GM10266 (cell line): ENCODE measurements around the gene H1-8.

Experiments
- DNase-seq: peaks from one replicate; pipeline ENCODE4 v3.0.0; 2012; ENCODE audit errors: extremely low spot score
- CTCF ChIP-seq: IDR thresholded peaks from 2 replicates; pipeline ENCODE4 v1.5.1; 2012; ENCODE audit warnings: mild to moderate bottlenecking, low read depth; ENCODE audit not compliant: control insufficient read depth, insufficient read depth; ENCODE audit errors: missing control alignments

The H1-8 gene

DNA sequence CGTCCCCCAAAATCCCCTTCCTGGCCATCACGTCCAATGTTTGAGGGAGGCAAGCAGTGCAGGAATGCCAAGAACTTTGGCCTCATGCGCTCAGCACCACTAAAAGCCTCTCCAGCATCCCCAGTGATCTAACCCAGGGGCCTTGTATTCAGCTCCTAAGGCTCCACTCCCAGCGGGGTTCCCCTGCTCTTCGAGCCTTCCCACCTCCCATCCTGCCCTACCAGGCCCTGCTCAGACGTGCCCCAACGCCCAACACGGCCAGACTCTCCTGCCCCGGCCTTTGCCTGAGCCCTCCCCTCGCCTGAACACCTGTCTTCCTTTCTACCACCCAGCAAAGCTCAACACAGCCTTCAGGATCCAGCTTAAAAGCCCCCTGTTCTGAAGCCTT is 33.0 kb downstream of the H1-8 start:
- TF ChIP-seq CTCF: no peak
- no peak for DNase-seq

- peak; percentile 59 for DNase-seq
- TF ChIP-seq CTCF: no peak
Measured at GRCh38 chr3:129576514-129577352, 33.8 kb downstream of the H1-8 start.

DNA sequence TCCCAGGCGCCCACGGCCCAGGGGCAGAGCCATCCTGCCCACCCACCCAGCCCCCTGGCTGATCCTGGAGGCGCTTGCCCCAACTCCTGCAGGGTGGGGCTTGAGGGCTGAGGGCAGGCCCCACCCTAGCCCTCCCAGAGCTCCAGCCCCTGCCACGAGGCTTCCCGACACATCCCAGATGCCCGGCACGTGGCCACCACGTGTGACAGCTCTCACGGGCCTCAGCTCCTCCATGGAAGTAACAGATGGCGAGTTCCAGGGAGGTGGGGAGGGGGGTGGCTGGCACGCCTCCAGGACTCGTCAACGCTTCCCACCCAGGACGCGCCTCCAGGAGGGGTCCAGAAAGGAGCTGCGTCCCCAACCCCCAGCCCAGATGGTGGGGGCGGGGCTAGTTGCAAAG is 34.4 kb downstream of the H1-8 start:
- no peak for TF ChIP-seq CTCF
- DNase-seq: no peak

DNA sequence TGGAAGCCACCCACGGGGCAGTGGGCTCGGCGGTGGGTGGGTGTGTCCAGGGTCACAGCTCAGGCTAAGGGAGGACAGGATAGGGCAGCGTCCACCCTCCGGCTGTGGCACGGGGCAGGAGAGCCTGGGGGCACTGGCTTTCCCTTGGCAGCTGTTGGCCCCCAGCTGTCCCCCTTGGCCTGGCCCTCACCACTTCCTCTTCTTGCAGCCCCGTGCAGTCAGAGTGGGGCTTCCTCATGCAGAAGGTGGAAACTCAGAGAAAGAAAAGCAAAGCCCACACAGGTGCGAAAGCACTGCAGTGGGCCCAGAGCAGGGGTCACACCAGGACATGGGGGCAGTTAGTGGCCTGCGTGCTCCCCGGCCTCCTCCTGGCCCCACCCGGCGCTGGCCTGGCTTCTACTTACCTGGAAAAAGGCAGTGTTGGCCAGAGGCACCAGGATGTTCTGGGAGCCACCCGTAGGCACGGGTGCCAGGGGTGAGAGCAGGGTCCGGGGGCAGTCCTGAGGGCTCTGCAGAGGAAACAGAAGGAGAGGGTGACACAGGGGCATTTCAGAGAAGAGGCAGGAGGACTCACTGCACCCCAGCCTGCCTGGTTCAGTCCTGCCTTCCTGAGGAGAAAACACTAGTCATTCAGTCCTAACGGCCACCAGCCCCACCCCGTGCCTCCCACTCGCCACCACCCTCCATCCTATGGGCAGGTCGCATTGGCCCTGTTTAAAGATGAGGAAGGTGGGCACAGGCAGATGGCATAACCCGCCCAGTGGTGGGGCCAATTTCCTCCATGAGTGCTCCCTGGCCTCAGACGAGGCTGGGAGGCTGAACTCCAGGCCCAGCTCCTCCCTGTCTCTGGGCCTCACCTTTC is 35.2 kb downstream of the H1-8 start:
- no peak for TF ChIP-seq CTCF
- peak; percentile 59 for DNase-seq

DNA sequence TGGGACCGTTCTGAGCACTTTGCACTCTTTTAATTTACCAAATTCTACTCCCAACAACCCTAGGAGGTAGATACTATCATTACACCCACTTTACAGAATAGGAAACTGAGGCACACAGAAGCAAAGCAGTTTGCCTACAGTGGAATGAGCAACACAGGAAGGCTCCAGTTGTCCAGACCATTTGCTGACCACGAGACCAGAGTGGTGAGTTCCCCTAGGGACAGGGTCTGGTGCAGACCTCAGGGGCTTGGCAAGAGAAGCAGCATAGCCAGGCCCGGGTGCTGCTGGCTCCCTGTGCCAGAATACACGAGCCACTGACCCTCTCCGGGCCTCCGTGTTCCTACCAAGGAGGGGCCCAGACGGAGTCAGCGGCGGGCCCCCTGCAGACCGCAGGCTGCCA is 37.0 kb downstream of the H1-8 start:
- DNase-seq: no peak
- TF ChIP-seq CTCF: no peak

DNA sequence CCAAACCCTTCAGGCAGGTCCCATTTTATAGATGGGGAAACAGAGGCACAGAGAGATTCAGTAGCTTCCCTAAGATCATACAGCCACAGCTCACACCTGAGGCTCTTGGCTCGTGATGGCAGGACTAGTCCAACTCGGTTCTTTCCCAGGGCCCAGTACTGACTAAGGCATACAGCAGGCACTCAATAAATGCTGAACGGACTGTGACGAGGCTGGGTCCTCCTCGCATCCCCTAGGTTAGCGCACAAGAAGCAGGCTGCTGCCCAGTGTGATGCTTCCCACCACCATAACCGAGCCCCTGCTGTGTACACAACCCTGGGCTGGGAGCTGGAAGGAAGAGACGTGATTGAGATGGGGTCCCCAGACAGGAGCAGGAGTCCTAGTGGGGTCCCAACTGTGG is 38.6 kb downstream of the H1-8 start:
- no peak for TF ChIP-seq CTCF

GRCh38 chr3:129582799-129583198 is 39.8 kb downstream of the H1-8 start:
- DNase-seq: no peak
- TF ChIP-seq CTCF: no peak

More for the DNA sequence above, 38.6 kb downstream of the H1-8 start:
- DNase-seq: no peak
